ENCODE data around the gene HAVCR1. TPM values are rescaled to one million over a fixed set of nuclear protein-coding genes. Genes with fewer than 3 reads are reported as not detected.
"Not testable (repeated sequence)": the region's sequence is repeated elsewhere in the genome, so short reads cannot be mapped to it uniquely, and the experiment has no call there.

The HAVCR1 gene
- not detected in 2 replicates for polyA plus RNA-seq (2014; cell fraction: cytosol; rRNA removed)
- polyA plus RNA-seq (2014; cell fraction: nucleus; rRNA removed) = not detected in 2 replicates

DNA sequence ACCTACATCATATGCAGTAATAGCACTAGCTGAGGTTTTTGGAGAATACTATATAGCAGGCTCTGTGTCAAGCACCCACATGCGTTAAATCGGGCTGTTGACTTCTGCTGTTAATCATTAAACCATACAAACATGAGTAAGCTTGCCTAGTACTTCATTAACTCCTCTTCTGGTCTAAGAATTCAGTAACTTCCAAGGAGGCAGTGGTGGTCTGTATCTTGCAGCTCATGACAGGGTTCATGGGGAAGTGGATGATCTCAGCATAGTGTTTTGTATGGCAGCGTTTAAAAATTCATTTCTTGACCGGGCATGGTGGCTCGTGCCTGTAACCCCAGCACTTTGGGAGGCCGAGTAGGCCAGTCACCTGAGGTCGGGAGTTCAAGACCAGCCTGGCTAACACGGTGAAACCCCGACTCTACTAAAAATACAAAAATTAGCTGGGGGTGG lies at the start of gene HAVCR1:
Gene HAVCR1 (minus strand): TSS at position 24 of the 447 bp plus-strand sequence. CDS start 1,173 bp downstream, outside the sequence.
- DNase-seq (ENCODE audit: low spot score) = no peak

DNA sequence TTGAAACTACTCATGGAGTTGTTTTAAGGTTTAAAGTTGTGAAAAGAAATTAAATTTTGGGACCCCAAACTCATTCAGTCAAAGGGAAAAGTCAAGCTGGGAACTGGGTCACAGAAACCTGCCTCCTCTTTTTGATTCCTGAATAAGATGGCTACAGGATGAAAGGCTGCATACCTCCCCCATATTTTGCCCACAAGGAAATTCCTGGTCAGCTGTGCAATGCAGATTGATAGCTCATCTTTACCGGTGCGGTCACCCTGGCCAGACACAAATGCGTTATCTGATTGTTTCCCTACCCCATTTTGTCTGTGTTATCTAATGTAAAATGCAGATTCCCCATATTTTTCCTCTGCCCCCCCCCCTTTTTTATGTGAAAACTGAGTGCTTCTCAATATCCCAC lies 48.6 kb upstream of the HAVCR1 start:
- no peak for DNase-seq (ENCODE audit: low spot score)

DNA sequence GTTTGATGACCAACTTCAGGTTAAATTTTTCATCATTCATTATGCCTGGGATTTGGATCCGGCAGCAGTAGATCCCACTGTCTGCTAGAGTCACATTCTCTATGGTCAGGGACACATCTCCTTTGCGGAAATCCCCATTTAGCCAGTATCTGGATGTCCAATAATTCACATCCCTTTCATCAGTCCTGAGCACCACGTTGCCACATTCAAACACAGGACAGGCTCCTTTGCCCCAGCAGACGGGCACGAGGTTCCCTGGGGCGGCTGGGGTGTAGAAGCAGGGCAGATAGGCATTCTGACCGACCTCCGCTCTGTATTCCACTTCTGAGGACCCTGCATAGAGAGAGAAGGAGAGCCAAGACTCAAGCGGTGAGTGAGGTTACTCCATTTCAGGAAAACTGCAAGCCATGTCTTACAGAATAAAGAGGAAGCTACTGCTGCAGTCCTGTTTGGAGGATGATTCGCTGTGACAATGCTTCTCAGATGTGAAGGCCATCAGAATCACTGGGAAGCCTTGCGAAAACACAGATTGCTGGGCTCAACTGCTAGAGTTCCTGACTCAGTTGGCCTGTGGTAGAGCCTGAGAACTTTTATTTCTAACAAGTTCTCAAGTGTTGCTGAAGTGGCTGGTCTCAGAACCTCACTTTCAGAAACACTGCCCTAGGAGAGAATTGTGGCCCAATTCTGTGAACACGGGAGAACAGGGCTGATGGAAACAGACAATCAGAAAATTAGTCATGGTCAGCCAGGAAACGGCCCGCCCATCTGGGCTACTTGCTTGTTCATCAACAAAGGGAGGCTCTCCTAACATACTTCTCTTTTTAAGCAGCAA lies 47.9 kb upstream of the HAVCR1 start:
- DNase-seq (ENCODE audit: low spot score) = no peak

DNA sequence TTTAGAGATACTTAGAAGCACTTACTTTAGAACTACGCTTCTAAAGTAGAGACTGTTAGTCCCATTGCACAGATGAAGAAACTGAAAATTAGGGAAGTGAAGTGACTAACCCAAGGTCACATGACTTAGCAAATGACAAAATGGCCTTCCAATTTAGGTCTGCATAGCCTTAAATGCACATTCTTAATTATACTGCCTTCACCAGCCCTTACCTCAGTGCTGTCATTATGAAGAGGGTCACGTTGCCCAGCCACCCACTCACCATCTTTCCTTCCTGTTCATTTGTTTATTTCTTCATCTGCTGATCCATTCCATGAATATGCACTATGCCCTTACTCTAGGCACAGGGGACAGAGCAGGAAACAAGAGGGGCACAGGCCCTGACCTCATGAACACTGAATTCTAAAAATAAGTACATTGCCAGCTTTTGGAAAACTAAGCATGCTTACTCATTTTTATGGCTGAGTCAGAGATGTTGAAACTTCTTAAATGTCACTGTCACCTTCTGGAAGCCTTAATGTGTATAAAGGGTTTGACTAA lies 41.3 kb upstream of the HAVCR1 start:
- no peak for DNase-seq (ENCODE audit: low spot score)

DNA sequence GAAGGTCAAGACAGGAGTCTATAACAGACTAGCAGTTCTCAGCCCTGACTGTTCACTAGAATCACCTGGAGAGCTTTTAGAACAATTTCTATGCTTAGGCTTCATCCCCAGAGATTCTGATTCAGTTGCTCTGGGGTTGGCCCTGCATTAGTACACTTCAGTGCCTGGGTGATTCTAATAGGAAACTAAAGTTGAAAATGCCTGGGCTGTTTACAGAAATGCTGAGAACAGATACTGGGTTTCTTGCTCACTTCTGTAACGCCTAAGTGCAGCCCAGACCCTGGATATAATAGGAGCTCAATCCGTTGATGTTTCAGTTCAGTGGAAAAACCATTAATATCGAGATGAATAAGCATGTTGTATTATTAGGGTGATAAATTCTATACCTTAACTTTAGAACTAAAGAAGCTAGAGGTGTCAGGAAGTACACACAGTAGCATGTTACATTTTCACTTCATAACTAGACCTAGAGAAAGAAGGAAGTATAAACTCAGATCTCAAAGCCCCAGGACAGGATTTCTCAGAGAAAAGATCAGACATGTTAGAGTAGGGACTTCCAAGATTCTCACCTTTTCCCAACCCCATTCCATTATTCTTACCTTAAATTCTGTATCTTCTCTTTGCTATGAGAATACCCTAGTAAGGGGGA lies 29.6 kb upstream of the HAVCR1 start:
- DNase-seq (ENCODE audit: low spot score) = no peak

DNA sequence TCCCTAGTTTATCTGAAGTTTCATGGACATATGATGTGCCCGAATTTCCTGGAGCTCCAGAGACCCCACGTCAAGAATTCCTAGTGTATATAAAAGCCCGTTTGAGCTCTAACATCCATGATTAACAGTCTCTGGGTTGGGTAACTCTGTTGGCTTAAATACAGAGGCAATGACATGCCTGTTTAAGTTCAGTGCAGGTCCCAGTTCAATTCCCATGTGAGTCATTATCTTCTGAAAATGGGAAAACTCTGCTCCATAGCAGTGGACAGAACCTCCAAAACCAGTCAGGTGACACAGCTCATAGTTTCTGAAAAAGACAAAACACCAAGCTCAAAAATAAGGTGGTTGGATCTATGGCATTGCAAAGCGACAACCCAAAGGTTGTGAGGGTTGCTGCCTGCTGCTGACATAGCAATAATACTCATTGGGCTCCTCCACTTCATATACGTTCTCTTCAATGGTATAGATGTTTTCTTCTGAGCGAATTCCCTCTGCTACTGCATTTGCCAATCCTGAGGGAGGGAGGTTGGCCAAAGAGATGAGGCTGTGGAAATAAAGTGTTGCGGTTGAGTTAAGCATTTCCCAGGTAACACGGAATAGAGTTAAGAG lies 27.9 kb upstream of the HAVCR1 start:
- no peak for DNase-seq (ENCODE audit: low spot score)

DNA sequence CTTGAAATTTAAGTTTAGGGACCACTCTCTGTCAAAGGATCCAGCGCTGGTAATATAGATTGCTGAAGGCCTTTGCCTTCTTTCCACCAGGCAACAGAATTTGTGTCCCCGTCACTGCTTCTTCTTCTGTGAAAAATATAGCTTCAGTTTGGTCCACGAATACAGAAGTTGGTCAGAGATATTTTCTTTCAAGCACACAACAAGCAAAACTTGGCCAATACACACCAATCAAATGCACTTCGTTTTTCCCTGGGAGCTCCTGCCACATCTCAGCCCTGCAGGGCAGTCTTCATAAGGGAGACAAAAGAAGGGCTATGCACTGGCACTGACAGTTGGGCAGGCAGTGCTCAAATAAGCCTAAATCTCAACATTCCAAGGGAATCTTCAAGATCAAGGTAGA lies 27.0 kb upstream of the HAVCR1 start:
- no peak for DNase-seq (ENCODE audit: low spot score)

DNA sequence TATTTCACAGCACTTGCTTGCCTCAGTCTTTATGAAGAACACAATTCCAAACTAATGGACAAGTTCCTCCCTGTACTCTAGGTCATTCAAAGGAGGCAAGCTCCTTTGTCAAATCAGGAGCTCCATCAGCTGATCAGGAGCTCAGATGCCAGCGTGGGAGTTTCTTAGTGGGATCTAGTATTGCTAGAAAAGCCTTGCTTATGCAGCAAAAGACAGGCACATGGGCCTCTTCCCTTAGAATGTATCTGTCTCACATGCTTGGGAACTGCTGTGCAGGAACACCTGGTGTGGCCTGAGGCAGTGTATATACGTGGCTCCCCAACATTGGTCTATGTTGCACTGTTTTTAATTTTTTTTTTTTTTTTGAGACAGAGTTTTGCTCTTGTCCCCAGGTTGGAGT lies 21.4 kb upstream of the HAVCR1 start:
- DNase-seq (ENCODE audit: low spot score) = no peak

DNA sequence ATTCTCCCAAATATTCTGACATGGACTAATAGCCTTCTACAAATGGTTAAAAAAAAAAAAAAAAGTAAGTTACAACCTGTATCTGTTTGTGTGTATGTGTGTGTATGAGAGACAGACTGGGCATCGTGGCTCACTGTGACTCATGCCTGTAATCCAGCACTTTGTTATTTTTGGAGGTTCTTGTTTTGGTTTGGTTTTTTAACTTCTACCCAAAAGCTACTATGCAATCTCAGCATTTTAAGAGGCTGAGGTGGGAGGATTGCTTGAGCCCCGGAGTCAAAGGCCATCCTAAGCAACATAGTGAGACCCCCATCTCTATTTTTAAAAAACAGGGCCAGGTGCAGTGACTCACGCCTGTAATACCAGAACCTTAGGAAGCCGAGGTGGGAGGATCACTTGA lies 17.6 kb upstream of the HAVCR1 start:
- DNase-seq (ENCODE audit: low spot score) = no peak

DNA sequence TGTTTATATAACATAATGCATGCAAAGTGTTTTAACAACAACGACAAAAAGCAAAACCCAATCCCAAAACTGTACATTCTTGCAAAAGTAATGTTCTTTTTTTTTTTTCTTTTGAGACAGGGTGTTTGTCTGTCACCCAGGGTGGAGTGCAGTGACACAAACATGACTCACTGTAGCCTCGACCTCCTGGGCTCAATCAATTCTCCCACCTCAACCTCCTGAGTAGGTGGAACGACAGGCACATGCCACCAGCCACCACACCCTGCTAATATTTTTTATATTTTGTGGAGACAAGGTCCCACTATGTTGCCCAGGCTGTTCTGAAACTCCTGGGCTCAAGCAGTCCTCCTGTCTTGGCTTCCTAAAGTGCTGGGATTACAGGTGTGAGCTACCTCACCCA lies 13.6 kb upstream of the HAVCR1 start:
- no peak for DNase-seq (ENCODE audit: low spot score)

DNA sequence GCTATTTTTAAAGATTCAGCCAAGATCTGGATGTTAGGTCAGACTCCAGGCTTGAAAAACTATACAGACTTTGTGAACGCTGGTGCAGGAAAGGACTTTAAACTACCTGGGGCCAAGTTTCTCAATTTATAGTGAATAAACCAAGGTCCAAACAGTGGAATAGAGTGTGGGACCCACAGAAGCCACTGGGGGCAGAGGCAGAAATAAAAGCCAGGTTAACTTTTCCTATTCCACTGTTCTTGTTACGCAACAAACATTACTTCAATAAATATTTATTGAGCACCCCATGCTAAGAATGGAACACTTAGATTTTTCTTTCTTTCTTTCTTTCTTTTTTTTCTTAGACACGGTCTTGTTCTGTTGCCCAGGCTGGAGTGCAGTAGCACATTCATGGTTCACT lies 11.0 kb upstream of the HAVCR1 start:
- DNase-seq (ENCODE audit: low spot score) = no peak

DNA sequence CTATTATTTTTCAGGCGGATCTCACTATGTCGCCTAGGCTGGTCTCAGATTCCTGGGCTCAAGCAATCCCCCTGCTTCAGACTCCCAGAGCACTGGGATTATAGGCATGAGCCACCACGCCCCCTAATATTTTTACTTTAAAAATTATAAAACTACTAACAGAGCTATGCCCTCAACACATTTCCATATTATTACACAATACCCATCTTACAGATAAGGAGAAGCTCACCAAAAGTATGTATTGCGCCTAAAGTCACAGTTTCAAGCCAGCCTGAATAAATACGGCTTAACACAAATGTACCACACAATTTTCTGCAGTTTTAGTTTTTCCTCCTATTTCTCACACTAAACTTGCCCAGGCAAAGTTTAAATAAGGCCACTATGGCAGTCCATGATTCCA lies 9.9 kb upstream of the HAVCR1 start:
- no peak for DNase-seq (ENCODE audit: low spot score)

DNA sequence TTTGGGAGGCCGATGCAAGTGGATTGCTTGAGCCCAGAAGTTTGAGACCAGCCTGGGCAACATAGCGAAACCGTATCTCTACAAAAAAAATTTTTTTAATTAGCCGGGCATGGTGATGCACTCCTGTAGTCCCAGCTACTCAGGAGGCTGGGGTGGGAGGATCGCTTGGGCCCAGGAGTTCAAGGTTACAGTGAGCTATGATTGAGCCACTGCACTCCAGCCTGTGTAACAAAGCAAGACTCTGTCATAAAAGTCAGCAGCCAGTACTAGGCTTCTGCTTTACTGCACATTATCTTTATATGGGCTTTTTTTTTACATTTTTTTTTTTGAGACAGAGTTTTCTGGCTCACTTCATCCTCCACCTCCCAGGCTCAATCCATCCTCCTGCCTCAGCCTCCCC lies 9.4 kb upstream of the HAVCR1 start:
- DNase-seq (ENCODE audit: low spot score) = no peak

DNA sequence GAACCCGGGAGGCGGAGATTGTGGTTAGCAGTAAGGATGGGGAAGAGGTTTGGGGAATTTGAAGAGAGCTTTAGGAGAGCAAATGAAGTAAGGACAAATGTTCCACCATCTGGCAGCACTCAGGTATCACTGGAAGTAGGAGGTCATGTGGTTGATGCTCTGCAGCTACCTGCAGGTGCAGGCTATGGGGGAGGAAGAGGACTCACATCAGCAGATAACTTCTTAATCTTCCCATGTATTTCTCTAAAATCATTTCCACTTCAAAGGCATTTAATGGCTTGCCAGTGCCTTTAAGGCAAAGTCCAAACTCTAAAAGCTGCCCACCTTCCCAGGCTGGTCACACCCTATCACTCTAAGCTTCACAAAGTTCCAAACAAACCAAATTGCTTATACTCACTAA lies 8.1 kb upstream of the HAVCR1 start:
- no peak for DNase-seq (ENCODE audit: low spot score)

DNA sequence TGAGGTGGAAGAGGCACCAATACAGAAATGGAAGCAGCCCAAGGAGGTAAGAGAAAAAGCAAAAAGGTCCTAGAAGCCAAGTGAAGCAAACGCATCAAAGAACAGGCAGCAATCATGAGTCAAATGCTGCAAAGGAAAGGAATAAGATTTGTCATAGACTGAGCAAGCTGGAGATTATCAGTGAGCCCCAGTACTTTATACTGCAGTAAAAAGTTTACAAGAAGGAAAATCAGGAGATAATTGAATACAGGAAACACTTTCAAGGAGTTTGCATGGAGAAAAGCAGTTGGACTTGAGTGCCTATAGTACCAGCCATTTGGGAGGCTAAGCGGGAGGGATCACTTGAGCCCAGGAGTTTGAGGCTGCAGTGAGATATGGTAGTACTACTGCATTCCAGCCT lies 7.2 kb upstream of the HAVCR1 start:
- no peak for DNase-seq (ENCODE audit: low spot score)

DNA sequence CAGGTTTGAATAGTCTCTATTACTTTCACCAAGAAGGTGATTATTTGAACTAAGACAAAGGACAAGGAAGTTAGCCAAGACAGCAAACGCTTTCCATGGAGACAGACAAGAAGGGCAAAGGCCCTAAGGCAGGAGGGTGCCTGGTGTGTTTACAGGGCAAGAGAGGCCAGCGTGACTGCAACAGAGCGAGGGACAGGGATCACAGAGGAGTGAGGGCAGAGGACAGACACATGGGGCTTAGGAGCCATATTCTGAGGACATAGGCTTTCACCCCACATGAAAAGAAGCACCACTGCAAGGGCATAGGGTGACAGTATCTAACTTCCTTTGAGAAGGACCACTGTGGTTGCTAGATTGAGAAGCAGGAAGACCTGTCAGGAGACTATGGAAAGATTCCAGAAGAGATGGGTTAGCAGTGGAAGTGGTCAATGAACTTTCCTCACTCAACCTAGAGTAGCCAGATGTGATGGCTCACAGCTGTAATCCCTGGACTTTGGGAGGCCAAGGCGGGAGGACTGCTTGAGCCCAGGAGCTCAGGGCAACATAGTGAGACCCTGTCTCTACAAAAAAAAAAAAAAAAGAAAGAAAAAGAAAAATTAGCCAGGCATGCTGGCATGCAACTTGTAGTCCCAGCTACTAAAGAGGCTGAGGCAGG lies 5.0 kb upstream of the HAVCR1 start:
- DNase-seq (ENCODE audit: low spot score) = no peak

DNA sequence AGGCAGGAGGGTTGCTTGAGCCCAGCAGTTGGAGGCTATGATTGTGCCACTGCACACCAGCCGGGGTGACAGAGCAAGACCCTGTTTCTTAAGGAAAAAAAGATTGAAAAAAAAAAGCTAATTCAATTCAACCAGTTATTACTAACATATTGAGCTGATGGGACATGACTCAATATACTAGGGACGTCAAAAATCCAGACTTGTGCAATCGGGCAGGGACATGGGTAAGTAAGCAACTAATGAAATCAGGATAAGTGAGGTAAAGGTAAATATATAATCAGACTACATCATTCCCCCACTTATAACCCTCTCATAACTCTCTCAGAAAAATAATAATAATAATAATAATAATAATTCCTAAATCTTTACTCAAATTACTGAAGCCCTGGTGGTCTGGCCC lies 975 bp upstream of the HAVCR1 start:
- DNase-seq (ENCODE audit: low spot score) = no peak

DNA sequence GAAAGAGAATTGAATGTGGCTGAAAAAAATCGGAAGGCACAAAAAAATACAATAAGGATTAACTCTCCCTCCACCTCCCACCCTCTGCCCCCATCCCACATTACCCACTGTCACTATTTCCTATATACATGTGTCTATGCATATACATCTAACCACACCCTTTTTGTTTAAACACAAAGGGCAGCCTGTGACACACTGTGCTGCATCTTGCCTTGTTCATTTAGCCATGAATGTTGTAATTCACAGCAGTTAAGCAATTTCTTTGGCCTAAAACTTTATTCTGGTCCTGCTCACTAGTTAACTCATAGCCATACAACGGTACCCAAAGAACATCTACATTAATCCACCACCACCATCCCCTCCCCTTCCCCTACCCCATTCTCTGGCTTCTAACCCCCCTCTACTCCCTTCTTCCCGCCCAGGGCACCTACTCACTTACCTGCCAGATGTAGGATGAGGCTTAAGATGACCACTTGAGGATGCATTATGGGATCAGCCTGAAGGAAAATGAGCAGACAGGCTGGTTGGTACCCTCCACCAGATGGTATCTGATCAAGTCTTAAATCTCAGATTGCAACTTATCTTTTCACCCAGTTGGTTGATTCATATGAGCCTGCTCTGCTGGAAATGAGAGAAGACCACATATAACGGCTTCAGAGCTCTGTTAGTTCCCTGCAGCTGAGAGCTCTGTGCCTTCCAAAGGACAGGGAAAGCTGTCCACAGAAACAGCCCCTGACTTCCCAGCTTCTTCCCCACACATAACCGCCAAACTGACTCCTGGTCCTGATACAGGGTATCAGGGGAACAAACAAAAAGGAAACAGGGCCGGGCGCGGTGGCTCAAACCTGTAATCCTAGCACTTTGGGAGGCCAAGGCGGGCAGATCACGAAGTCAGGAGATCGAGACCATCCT lies 1.2 kb downstream of the HAVCR1 start:
- DNase-seq (ENCODE audit: low spot score) = no peak

DNA sequence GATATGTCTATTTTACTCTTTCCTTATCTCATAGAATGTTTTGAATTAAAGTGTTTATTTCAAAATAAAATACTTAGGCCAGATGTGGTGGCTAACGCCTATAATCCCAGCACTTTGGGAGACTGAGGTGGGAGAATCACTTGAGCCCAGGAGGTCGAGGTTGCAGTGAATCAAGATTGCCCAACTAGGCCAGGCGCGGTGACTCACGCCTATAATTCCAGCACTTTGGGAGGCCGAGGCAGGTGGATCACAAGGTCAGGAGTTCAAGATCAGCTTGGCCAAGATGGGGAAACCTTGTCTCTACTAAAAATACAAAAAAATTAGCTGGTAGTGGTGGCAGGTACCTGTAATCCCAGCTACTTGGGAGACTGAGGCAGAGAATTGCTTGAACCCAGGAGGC lies 2.1 kb downstream of the HAVCR1 start:
- DNase-seq (ENCODE audit: low spot score) = not testable (repeated sequence)

DNA sequence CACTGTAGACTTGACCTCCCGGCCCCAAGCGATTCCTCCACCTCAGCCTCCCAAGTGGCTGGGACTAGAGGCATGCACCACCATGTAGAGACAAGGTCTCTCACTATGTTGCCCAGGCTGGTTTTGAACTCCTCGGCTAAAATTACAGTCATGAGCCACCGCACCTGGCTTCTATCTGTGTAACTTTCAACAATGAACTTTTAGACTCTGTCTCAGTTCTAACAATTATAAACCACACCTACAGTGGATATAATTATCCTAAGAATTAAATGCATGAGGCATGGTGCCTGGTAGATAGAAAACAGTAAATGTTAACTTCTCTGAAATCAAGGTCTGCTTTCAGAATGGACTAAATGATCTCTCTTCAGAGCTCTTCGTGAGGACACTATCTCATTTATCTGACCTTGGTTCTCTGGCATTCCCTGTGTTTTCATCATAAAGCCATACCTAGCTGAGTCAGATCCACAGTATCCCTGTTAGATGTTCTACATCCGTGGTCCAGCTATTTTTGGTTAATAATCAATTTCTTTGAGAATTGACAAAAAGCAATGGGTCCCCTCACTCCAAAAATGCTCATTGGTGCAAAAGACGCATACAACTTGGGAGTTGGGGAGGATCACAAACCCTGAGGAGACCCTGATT lies 7.2 kb downstream of the HAVCR1 start:
- no peak for DNase-seq (ENCODE audit: low spot score)

All from SK-N-DZ (cell line).